ENCODE results near the gene NINL.
"Not testable (repeated sequence)": the region's sequence is repeated elsewhere in the genome, so short reads cannot be mapped to it uniquely, and the experiment has no call there.

DNA sequence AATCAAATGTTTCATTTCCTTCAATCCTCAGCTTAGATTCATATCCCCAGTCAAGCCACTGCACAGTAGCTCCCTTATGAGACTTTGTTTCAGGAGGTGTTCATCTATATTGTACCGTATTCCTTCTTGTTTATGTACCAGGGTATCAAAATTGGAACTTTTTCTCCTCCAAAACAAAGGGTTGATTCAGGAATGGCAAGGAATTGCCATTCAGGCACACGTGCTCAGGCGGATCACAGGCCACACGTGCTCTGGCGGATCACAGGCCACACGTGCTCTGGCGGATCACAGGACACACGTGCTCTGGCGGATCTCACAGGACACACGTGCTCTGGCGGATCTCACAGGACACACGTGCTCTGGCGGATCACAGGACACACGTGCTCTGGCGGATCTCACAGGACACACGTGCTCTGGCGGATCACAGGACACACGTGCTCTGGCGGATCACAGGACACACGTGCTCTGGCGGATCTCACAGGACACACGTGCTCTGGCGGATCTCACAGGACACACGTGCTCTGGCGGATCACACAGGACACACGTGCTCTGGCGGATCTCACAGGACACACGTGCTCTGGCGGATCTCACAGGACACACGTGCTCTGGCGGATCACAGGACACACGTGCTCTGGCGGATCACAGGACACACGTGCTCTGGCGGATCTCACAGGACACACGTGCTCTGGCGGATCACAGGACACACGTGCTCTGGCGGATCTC lies 17.0 kb upstream of the NINL start:
- TF ChIP-seq EZH2 (IDR thresholded peaks at IDR 0.05; ENCODE audit: borderline replicate concordance, low read length), result not testable (repeated sequence)
- TF ChIP-seq, protein P1, sequence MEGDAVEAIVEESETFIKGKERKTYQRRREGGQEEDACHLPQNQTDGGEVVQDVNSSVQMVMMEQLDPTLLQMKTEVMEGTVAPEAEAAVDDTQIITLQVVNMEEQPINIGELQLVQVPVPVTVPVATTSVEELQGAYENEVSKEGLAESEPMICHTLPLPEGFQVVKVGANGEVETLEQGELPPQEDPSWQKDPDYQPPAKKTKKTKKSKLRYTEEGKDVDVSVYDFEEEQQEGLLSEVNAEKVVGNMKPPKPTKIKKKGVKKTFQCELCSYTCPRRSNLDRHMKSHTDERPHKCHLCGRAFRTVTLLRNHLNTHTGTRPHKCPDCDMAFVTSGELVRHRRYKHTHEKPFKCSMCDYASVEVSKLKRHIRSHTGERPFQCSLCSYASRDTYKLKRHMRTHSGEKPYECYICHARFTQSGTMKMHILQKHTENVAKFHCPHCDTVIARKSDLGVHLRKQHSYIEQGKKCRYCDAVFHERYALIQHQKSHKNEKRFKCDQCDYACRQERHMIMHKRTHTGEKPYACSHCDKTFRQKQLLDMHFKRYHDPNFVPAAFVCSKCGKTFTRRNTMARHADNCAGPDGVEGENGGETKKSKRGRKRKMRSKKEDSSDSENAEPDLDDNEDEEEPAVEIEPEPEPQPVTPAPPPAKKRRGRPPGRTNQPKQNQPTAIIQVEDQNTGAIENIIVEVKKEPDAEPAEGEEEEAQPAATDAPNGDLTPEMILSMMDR (conservative IDR thresholded peaks at IDR 0.05 in 1 of 2, IDR thresholded peaks at IDR 0.05 in 1 of 2; ENCODE audit: extremely low read depth in 1 of 2, insufficient read depth in 1 of 2, low read depth in 1 of 2, low read length in 2 of 2), result not testable (repeated sequence)
